Neuron (in vitro differentiated cells): ENCODE measurements around the gene MGME1.

Experiments used
- H2AFZ ChIP-seq: one replicate; pipeline ENCODE4 v1.6.1; 2013; ENCODE audit warnings: low read depth, mild to moderate bottlenecking, inconsistent platforms, low read length, moderate library complexity
- H3K27me3 ChIP-seq: one replicate; pipeline ENCODE4 v1.6.1; 2013; ENCODE audit warnings: low read length; ENCODE audit not compliant: insufficient read depth
- H3K36me3 ChIP-seq: one replicate; pipeline ENCODE4 v1.6.1; 2013; ENCODE audit warnings: low read length; ENCODE audit not compliant: insufficient read depth
- H3K4me1 ChIP-seq: one replicate; pipeline ENCODE4 v1.6.1; 2013; ENCODE audit warnings: low read length; ENCODE audit not compliant: insufficient read depth
- H3K4me3 ChIP-seq: 2 replicates; pipeline ENCODE4 v1.5.1; 2013; ENCODE audit warnings: mild to moderate bottlenecking, low read length, moderate library complexity
- H3K9me3 ChIP-seq: one replicate; pipeline ENCODE4 v1.6.1; 2013; ENCODE audit warnings: low read length

The MGME1 gene, protein sequence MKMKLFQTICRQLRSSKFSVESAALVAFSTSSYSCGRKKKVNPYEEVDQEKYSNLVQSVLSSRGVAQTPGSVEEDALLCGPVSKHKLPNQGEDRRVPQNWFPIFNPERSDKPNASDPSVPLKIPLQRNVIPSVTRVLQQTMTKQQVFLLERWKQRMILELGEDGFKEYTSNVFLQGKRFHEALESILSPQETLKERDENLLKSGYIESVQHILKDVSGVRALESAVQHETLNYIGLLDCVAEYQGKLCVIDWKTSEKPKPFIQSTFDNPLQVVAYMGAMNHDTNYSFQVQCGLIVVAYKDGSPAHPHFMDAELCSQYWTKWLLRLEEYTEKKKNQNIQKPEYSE

DNA sequence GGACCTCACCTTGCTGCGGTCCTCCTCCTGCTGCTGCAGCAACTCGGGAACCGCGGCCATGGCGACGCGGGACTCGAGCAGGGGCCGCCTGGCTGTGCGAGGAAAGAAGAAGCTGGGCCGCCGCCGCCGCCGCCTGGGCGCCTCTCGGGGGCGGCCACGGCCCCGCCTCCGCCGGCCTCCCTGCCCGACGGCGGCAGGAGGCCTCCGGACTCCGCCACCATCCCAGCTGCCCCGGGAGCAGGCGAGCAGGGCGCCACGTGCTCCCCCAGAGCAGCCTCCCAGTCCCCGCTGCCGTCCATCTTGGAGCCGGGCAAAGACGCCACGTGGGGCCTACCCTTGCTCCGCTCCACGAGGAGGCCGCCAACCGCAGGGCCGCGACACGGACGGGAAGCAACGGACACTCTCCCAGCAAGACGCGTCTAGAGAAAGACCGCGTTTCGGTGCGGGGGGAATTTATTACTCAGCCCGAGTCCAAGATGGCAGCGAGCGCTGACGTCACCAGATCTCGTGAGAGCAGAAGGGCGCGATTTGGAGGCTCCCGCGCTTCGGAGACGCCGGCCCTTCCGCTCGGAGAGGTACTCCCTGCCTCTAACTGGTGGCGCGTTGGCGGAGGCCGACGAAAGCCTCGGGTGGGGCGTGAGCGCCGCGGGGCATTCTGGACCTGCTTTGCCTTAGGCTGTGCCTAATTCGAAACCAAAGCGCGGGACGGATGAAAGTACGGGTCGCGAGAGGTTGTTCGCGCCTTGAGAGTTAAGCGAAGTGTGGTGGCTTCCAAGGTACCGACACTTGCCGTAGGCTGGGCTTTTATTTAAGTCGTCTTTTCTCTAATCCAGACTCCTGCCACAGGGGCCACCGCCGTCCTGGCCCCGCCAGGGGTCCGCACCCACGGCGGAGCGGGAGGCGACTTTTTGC, at the start of gene MGME1, which contains the start of gene SNX5:
MGME1 (plus strand) TSS at position 653 of the 912 bp plus-strand sequence. CDS start 842 bp downstream, outside the sequence.
SNX5 (minus strand) TSS at position 429 of the 912 bp plus-strand sequence; CDS start at position 60, 369 bp downstream.
- H3K36me3 ChIP-seq = peaks cover 3% of the 10 kb centered on the region
- peak within 1 kb of the TSS; percentile 96 for H3K4me3 ChIP-seq
- peak within 1 kb of the TSS; percentile 75 for H2AFZ ChIP-seq
- H3K4me1 ChIP-seq = peaks cover 51% of the 10 kb centered on the region
- H3K9me3 ChIP-seq = no peaks in the 10 kb centered on the region
- H3K27me3 ChIP-seq = no peaks in the 10 kb centered on the region

DNA sequence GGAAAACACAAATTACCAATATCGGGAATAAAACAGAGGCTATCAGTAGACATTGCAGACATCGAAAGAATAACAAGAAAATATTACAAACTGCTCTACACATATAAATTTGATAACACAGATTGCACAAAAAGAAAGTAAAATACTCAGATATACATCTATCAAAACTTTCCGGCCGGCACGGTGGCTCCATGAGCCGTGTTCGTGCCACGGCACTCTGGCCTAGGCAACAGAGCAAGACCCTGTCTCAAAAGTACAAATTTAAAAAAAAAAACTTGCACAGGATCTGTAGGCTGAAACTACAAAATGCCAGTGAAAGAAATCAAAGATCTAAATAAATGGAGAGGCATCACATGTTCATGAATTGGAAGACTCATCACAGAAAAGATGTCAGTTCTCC, 49.7 kb upstream of the MGME1 start:
- Histone ChIP-seq H3K27me3 (peaks cover 2% of the 10 kb centered on the region), H3K4me3 (no peak overlapping the region)

DNA sequence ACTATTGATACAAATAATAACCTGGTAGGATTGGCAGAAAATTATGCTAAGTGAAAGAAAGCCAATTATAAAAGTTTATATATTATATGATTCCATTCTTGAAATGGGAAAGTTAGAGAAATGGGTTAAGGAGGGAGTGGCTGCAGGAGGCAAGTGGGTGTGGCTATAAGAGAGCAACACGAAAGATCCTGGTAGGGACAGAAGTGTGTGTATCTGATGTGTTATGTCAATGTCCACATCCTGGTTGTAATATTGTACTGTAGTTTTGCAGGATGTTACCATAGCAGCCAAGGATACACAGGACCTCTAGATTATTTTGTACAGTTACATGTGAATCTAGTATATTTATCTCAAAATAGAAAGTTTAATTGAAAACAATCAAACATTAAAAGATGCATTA, 47.0 kb upstream of the MGME1 start:
- Histone ChIP-seq H3K9me3 (no peaks in the 10 kb centered on the region), H3K4me1 (peaks cover 3% of the 10 kb centered on the region), H3K27me3 (peaks cover 4% of the 10 kb centered on the region), H2AFZ (no peak overlapping the region), H3K36me3 (no peaks in the 10 kb centered on the region), H3K4me3 (no peak overlapping the region)

More for the DNA sequence above, 49.7 kb upstream of the MGME1 start:
- H3K9me3 ChIP-seq = no peaks in the 10 kb centered on the region
- peaks cover 3% of the 10 kb centered on the region for H3K4me1 ChIP-seq
- H2AFZ ChIP-seq = no peak overlapping the region
- no peaks in the 10 kb centered on the region for H3K36me3 ChIP-seq

DNA sequence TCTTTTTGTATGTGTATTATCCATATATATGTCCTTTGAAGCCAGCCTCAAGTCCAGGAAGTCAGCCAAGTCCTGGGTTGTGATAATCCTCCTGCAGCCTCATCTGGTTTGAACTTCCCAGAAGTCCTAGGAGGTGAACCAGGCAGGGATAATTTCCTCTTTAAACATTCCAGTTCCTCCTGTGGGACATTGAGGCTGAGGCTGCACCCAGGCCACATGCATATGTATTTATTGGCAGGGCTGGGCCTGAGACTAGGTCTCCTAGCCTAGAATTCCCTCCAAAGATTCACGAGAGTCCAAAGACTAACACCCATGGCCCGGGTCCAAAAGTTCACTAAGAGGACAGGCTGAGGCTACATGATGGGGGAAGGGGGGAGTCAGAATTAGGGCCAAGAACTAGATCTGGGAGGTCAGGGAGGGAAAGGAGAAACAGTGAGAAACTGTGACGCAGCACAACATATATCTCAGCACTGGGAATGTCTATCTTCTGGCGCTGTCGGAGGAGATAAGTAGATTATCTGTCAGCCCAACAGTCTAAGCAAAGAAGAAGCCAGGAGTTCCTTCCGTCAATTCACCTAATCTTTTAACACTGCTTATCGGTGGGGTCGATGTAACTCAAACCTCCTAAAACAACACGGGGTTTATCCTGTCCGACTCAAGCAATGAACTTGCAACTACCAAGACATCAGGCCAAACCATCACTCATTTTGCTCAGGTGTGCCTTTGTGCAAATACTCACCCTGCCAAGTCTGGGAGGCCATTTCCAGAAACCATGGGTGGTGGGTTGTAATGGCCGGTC, 43.5 kb upstream of the MGME1 start:
- Histone ChIP-seq H3K4me1 (peaks cover 3% of the 10 kb centered on the region), H3K4me3 (no peak overlapping the region), H3K27me3 (peaks cover 4% of the 10 kb centered on the region), H3K9me3 (no peaks in the 10 kb centered on the region), H2AFZ (no peak overlapping the region), H3K36me3 (no peaks in the 10 kb centered on the region)

DNA sequence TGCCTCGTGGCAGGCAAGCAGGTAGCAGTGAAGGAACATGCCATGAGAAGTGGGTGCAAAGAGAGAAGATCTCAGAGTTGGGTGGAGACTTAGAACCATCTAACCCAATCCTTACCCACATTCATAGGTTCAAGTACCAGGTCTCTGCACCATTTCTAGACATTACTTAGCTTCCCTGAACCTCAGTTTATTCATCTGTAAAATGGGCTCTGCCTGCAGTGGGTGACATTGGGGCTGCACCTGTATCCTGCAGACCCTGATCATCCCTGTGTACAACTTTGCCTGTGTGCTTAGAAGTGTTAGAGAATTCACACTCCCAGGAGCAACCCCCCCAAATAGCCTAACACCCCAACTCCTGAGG, 42.9 kb upstream of the MGME1 start:
- peaks cover 4% of the 10 kb centered on the region for H3K27me3 ChIP-seq
- H2AFZ ChIP-seq = no peak overlapping the region
- H3K4me1 ChIP-seq = peaks cover 3% of the 10 kb centered on the region
- H3K4me3 ChIP-seq = no peak overlapping the region
- no peaks in the 10 kb centered on the region for H3K36me3 ChIP-seq
- no peaks in the 10 kb centered on the region for H3K9me3 ChIP-seq

DNA sequence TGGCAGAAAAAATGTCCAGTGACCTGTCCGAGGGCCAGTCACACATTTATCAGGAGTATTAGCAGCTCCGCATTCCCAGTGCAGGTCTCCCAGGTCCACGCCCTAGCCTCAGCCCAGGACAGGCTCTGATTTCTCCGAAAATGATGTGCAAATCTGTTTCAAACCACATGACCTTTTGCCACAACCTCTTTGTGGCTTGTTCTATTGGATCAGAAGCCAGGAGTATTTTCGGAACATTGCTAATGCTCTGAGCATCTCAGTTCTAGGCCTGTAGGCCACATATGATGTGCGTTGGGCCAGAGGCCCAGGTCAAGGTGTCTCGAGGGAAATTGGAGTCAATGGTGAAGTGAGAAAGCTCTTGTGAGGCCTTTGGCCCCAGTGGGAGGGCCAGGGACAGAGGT, 40.6 kb upstream of the MGME1 start:
- Histone ChIP-seq H3K4me1 (peaks cover 3% of the 10 kb centered on the region), H3K27me3 (peaks cover 4% of the 10 kb centered on the region), H2AFZ (no peak overlapping the region), H3K4me3 (no peak overlapping the region), H3K36me3 (no peaks in the 10 kb centered on the region), H3K9me3 (no peaks in the 10 kb centered on the region)

DNA sequence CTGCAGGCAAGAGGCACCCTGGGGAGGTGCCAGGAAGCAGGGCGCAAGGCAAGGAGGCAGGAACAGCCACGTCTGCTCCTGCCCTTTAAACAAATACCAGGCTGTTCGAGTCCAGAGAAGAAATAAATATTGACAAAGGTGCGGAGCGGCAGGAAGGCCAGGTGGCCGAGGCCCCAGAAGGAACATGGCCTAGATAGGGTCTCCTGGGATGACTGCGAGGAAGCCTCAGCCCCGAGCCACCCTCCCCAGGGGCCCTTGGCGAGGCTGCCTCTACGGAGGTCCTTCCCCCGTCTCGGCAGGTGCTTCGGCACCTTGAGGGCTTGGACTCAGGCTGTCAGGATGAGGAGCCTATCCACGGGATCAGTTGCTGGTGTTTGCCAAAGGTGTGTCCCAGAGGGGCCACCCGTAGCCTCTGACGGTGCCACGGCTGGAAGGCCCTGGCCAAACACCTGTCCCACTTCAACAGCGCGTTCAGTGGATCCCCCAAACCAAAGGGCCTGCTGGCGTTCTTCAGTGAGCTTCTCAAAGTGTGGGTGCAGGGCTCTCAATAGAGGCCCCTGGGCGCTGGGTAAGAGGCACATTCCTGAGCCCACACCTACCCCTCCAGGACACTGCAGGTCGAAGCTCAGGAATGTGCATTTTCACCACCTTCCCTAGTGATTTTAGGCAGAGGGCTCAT, 40.0 kb upstream of the MGME1 start:
- Histone ChIP-seq H3K4me1 (peaks cover 4% of the 10 kb centered on the region), H3K4me3 (no peak overlapping the region), H2AFZ (no peak overlapping the region), H3K27me3 (peaks cover 4% of the 10 kb centered on the region), H3K36me3 (no peaks in the 10 kb centered on the region), H3K9me3 (no peaks in the 10 kb centered on the region)

DNA sequence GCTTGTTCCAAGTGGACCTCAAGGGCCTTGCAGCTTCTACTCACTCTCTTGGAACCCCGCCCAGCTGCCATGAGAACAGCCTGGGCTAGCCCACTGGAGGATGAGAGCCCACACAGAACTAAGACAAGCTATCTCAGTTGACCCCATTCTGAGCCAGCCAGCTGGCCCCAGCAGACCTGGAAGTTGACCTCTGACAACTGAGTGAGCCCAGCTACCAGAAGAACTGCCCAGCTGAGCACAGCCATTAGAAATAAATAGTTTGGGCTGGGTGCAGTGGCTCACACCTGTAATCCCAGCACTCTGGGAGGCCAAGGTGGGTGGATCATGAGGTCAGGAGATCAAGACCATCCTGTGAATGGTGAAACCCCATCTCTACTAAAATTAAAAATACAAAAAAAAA, 37.3 kb upstream of the MGME1 start:
- H3K4me3 ChIP-seq = no peak overlapping the region
- no peaks in the 10 kb centered on the region for H3K36me3 ChIP-seq
- no peaks in the 10 kb centered on the region for H3K27me3 ChIP-seq
- H3K9me3 ChIP-seq = no peaks in the 10 kb centered on the region
- H2AFZ ChIP-seq = no peak overlapping the region
- H3K4me1 ChIP-seq = peaks cover 17% of the 10 kb centered on the region

DNA sequence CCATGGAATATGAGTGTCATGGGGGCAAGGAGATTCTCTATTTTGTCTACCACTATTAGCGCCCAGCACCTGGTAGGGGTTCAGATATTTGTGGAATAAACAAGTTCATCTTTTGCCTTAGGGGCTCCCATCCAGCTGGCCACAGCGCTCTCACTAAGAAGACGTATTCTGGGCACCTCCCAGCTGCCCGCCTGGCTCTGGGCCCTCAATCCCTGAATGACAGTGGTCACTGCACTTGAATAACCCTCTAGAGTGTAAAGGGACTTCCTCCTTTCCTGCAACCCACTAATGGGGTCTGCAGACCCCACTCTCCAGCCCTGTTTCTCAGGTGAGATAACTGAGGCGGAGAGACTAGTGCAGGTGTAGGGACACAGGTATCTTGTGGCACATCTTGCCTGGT, 36.4 kb upstream of the MGME1 start:
- H3K9me3 ChIP-seq = no peaks in the 10 kb centered on the region
- H3K36me3 ChIP-seq = no peaks in the 10 kb centered on the region
- H3K4me1 ChIP-seq = peaks cover 26% of the 10 kb centered on the region
- H2AFZ ChIP-seq = no peak overlapping the region
- H3K4me3 ChIP-seq = no peak overlapping the region
- no peaks in the 10 kb centered on the region for H3K27me3 ChIP-seq

DNA sequence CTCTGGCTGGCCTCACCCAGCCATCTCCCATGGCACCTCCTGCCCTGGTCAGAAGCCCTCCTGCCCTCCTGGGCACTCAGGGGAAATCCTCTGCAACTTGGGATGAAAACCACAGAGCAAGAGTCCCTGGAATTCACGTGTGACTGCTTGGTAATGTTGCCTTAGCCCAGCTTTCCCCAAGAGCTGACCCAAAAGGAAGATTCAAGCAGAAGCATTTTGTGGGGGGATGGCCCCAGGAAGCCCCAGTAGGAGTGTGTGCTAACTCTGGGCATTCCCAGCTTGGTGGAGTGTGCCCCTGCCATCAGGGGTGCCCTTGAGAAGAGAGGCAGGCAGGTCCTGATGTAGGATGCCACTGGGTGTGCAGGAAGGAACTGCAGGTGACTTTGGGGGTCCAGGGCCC, 35.7 kb upstream of the MGME1 start:
- Histone ChIP-seq H3K36me3 (no peaks in the 10 kb centered on the region), H3K9me3 (no peaks in the 10 kb centered on the region), H3K4me3 (no peak overlapping the region), H3K27me3 (no peaks in the 10 kb centered on the region), H3K4me1 (peaks cover 26% of the 10 kb centered on the region), H2AFZ (no peak overlapping the region)

DNA sequence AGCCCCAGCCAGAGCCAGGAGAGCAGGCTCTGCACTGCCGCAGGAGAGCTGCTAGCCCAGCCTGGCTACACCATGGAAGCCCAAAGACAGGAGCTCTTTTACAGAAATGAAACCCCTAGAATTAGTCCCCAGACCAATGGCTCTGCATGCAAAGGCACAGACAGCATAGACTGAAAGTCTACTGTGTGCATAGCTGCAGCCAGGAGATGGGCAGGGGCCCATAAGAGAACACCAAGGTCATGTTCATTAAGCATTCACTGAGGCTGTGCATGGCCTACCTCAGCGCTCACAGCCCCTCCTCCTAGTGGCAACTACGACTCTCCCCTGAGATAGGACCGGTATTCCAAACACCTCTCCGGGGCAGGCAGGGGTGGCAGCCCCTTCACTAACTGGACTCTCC, 35.1 kb upstream of the MGME1 start:
- peaks cover 26% of the 10 kb centered on the region for H3K4me1 ChIP-seq
- H3K4me3 ChIP-seq = no peak overlapping the region
- H3K27me3 ChIP-seq = no peaks in the 10 kb centered on the region
- H3K36me3 ChIP-seq = no peaks in the 10 kb centered on the region
- no peaks in the 10 kb centered on the region for H3K9me3 ChIP-seq
- no peak overlapping the region for H2AFZ ChIP-seq

DNA sequence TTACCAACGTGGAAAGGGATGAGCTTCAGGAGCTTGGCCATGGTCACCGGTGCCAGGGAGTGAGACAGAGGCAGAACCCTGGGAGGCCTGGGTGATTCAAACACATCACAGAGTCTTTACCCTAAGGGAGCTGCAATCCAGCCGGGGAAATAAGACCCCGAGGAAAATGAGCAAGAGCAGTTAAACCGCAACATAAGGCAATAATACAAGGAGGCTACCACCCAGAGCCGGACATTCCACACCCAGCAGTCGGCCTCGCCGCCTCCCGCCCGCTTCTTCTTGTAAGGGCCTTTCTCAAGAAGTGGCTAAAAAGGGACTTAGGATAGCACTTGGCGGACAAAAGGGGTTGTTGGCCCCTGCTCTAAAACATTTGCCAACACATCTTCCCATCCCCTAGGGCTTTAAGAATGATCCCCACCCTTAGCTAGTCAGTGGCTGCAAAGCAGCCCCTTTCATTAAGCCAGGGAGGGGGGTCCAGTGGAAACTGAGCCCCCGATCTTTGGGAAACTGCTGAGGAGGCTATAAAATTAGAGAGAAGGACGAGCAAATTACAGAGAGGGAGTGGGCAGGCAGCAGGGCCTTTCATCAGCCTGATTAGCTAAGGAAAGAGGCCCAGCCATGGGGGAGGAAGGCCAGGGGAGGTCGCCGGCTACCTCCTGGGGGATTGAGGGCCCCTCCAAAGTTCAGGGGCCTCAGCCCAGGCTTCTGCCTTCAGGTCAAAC, 34.5 kb upstream of the MGME1 start:
- Histone ChIP-seq H3K4me1 (peaks cover 26% of the 10 kb centered on the region), H3K4me3 (no peak overlapping the region), H3K27me3 (no peaks in the 10 kb centered on the region)

More for the DNA sequence above, 34.5 kb upstream of the MGME1 start:
- H3K36me3 ChIP-seq = no peaks in the 10 kb centered on the region
- no peaks in the 10 kb centered on the region for H3K9me3 ChIP-seq
- no peak overlapping the region for H2AFZ ChIP-seq
